ENCODE measurements around the gene PTRH2. TPM values are rescaled to one million over a fixed set of nuclear protein-coding genes. Genes with fewer than 3 reads are reported as not detected.

Gene PTRH2
- polyA plus RNA-seq, 2 of the 4 experiments (the other 2 are of a cell fraction): 109 to 169 TPM

GRCh38 chr17:59714255-59714654 lies 7.0 kb upstream of the PTRH2 start:
- FAIRE-seq: no peak

DNA sequence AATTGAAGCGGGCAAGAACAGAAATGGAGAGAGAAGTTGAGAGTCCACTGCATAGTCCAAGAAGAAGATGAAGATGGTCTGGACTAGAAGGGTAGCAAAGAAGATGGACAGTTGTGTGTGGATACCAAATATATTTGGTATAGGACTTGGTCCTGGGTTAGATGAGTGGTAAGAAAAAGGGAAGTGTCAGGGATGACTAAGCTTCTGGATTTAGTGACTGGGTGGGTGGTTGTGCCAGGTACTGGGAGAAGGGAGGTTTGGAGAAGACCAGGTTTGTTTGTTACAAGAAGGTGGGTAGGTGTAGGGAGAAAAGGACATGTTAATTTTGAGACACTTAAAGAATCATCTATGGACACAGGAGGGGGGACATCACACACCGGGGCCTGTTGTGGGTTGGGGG lies 5.6 kb upstream of the PTRH2 start:
- no peak overlapping the region for H3K4me3 ChIP-seq
- ChIA-PET CTCF (no interaction called here), POLR2A (no interaction called here)
- TF ChIP-seq SMC3 (IDR thresholded peaks at IDR 0.05) (no peak), FOSB (CRISPR knock-in tag; IDR thresholded peaks at IDR 0.05) (no peak), HOXB5 (CRISPR knock-in tag; IDR thresholded peaks at IDR 0.05) (no peak), ZC3H11A (IDR thresholded peaks at IDR 0.05) (no peak), EHF (CRISPR knock-in tag; IDR thresholded peaks at IDR 0.05) (no peak), RARB (CRISPR knock-in tag; IDR thresholded peaks at IDR 0.05) (no peak), PBX3 (IDR thresholded peaks at IDR 0.05) (no peak), RCOR1 (IDR thresholded peaks at IDR 0.05; ENCODE audit: low read depth, low read length) (no peak), CHD2 (IDR thresholded peaks at IDR 0.05; ENCODE audit: low read length, partially characterized antibody) (no peak), CBX2 (IDR thresholded peaks at IDR 0.05; ENCODE audit: borderline replicate concordance, low read depth) (no peak), EHMT2 (IDR thresholded peaks at IDR 0.05; ENCODE audit: low read depth) (no peak), POLR2AphosphoS2 (conservative IDR thresholded peaks at IDR 0.05; ENCODE audit: low read length) (no peak), EP300 (IDR thresholded peaks at IDR 0.05) (no peak)
- TF ChIP-seq, protein P1, sequence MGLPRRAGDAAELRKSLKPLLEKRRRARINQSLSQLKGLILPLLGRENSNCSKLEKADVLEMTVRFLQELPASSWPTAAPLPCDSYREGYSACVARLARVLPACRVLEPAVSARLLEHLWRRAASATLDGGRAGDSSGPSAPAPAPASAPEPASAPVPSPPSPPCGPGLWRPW (IDR thresholded peaks at IDR 0.05): no peak
- TF ChIP-seq, protein P2, sequence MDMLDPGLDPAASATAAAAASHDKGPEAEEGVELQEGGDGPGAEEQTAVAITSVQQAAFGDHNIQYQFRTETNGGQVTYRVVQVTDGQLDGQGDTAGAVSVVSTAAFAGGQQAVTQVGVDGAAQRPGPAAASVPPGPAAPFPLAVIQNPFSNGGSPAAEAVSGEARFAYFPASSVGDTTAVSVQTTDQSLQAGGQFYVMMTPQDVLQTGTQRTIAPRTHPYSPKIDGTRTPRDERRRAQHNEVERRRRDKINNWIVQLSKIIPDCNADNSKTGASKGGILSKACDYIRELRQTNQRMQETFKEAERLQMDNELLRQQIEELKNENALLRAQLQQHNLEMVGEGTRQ (IDR thresholded peaks at IDR 0.05): no peak
- FAIRE-seq (no peak), ATAC-seq (no peak), DNase-seq (ENCODE audit: low read depth in 1 of 2, low spot score in 1 of 2) (no peak)
- H3K4me1 ChIP-seq: peaks cover 24% of the 10 kb centered on the region; the same call in 2 of the 3 replicates
- H3K9me3 ChIP-seq: no peaks in the 10 kb centered on the region
- H3K4me2 ChIP-seq: no peak overlapping the region
- H3K27ac ChIP-seq: no peak overlapping the region
- 85% methylated on average over 2 of the region's 2 CpGs for WGBS (ENCODE audit: missing lambda C conversion rate)

More at GRCh38 chr17:59714255-59714654, 7.0 kb upstream of the PTRH2 start:
- DNase-seq (ENCODE audit: low read depth in 1 of 2, low spot score in 1 of 2) (no peak), ATAC-seq (no peak)
- Histone ChIP-seq H3K4me2 (no peak overlapping the region), H3K27ac (no peak overlapping the region), H3K9me3 (no peaks in the 10 kb centered on the region), H3K4me3 (no peak overlapping the region), H3K4me1 (peaks cover 18% of the 10 kb centered on the region; the same call in 2 of the 3 replicates)
- ChIA-PET POLR2A (no interaction called here), CTCF (no interaction called here)
- TF ChIP-seq, protein P3, sequence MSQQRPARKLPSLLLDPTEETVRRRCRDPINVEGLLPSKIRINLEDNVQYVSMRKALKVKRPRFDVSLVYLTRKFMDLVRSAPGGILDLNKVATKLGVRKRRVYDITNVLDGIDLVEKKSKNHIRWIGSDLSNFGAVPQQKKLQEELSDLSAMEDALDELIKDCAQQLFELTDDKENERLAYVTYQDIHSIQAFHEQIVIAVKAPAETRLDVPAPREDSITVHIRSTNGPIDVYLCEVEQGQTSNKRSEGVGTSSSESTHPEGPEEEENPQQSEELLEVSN (IDR thresholded peaks at IDR 0.05; ENCODE audit: borderline replicate concordance, low read depth): no peak
- TF ChIP-seq ZNF302 (CRISPR knock-in tag; IDR thresholded peaks at IDR 0.05): no peak
- no peak for TF ChIP-seq KDM5A (IDR thresholded peaks at IDR 0.05)
- no peak for TF ChIP-seq EHF (CRISPR knock-in tag; IDR thresholded peaks at IDR 0.05)
- TF ChIP-seq, protein P4, sequence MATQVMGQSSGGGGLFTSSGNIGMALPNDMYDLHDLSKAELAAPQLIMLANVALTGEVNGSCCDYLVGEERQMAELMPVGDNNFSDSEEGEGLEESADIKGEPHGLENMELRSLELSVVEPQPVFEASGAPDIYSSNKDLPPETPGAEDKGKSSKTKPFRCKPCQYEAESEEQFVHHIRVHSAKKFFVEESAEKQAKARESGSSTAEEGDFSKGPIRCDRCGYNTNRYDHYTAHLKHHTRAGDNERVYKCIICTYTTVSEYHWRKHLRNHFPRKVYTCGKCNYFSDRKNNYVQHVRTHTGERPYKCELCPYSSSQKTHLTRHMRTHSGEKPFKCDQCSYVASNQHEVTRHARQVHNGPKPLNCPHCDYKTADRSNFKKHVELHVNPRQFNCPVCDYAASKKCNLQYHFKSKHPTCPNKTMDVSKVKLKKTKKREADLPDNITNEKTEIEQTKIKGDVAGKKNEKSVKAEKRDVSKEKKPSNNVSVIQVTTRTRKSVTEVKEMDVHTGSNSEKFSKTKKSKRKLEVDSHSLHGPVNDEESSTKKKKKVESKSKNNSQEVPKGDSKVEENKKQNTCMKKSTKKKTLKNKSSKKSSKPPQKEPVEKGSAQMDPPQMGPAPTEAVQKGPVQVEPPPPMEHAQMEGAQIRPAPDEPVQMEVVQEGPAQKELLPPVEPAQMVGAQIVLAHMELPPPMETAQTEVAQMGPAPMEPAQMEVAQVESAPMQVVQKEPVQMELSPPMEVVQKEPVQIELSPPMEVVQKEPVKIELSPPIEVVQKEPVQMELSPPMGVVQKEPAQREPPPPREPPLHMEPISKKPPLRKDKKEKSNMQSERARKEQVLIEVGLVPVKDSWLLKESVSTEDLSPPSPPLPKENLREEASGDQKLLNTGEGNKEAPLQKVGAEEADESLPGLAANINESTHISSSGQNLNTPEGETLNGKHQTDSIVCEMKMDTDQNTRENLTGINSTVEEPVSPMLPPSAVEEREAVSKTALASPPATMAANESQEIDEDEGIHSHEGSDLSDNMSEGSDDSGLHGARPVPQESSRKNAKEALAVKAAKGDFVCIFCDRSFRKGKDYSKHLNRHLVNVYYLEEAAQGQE (IDR thresholded peaks at IDR 0.05): no peak
- no peak for TF ChIP-seq CHD4 (IDR thresholded peaks at IDR 0.05; ENCODE audit: borderline replicate concordance)
- TF ChIP-seq ZFP36 (IDR thresholded peaks at IDR 0.05; ENCODE audit: borderline replicate concordance, partially characterized antibody): no peak
- TF ChIP-seq RAD21 (conservative IDR thresholded peaks at IDR 0.05 in 1 of 2, IDR thresholded peaks at IDR 0.05 in 1 of 2): no peak
- TF ChIP-seq, protein P5, sequence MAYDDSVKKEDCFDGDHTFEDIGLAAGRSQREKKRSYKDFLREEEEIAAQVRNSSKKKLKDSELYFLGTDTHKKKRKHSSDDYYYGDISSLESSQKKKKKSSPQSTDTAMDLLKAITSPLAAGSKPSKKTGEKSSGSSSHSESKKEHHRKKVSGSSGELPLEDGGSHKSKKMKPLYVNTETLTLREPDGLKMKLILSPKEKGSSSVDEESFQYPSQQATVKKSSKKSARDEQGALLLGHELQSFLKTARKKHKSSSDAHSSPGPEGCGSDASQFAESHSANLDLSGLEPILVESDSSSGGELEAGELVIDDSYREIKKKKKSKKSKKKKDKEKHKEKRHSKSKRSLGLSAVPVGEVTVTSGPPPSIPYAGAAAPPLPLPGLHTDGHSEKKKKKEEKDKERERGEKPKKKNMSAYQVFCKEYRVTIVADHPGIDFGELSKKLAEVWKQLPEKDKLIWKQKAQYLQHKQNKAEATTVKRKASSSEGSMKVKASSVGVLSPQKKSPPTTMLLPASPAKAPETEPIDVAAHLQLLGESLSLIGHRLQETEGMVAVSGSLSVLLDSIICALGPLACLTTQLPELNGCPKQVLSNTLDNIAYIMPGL (CRISPR knock-in tag; IDR thresholded peaks at IDR 0.05; ENCODE audit: borderline replicate concordance): no peak
- no peak for TF ChIP-seq GATA3 (IDR thresholded peaks at IDR 0.05; ENCODE audit: borderline replicate concordance)
- no peak for TF ChIP-seq FOSL2 (IDR thresholded peaks at IDR 0.05)
- TF ChIP-seq FOSL2 (CRISPR knock-in tag; IDR thresholded peaks at IDR 0.05): no peak
- TF ChIP-seq HEYL (CRISPR knock-in tag; IDR thresholded peaks at IDR 0.05): no peak
- TF ChIP-seq BHLHE40 (IDR thresholded peaks at IDR 0.05; ENCODE audit: low read depth, low read length): no peak
- WGBS (ENCODE audit: missing lambda C conversion rate): 90% methylated on average over 2 of the region's 2 CpGs
